ENCODE results near the gene CTIF. TPM values are rescaled to one million over a fixed set of nuclear protein-coding genes. Genes with fewer than 3 reads are reported as not detected.

CTIF gene
- total and polyA plus RNA-seq, 12 donors, result 44.5 to 74.1 (median 58.9) TPM

DNA sequence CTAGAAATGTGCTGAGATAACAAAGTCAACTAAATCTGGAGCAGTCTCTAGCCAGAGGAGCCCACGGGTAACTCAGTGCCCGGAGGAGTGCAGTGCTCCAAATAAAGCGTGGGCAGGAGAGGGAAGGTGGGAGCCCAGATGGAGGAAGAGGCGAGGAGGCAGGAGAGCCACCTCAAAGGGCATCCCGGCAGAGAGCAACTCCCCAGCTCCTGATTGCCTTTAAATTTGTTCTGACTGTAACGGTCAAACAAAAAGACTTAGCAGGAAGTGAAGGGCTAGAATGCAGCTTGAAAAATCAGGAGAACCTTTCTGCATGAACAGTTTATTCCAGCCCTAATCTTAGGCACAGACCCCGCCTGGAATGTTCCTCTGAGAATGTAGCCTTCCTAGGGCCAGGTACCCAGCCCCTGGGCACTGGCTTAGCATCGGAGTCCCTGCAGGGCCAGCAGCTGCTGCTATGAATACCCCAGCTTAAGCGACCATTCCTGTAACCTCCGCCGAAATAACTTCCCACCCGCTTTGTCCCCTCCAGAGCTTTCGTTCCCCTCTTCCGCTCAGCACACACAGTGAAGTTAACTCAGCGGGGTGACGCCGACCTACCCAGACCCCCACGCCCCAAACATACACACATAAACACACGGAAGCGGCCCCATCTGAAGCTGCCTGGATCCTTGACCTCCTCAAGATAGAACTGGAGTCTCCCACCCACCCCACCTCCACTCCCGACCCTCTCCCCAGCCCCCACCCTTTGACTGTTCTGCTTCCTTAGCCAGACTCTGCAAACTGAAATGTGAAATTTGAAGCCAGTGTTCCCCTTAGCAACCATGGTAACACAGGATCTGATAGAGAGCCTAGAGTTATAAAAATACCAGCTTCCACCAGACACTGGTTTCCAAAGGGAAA lies 288.7 kb downstream of the CTIF start:
- Histone ChIP-seq H3K4me3 (peak overlapping the region in 5 of 10 donors; percentile 2 to 27 (median 20)), H3K36me3 (peaks cover 0 to 7% (median 0%) of the 10 kb centered on the region in 9 donors), H3K9me3 (peaks cover 0 to 7% (median 0%) of the 10 kb centered on the region in 11 donors), H3K27me3 (no peaks in the 10 kb centered on the region), H3K4me1 (peaks cover 18 to 81% (median 52%) of the 10 kb centered on the region in 9 donors), H3K27ac (peak overlapping the region in 8 of 10 donors; percentile 18 to 76 (median 52))
- peak in 1 of 2 donors; percentile 30 for DNase-seq
- peak; percentile 16 to 67 (median 52) for ATAC-seq
- TF ChIP-seq, protein P1, sequence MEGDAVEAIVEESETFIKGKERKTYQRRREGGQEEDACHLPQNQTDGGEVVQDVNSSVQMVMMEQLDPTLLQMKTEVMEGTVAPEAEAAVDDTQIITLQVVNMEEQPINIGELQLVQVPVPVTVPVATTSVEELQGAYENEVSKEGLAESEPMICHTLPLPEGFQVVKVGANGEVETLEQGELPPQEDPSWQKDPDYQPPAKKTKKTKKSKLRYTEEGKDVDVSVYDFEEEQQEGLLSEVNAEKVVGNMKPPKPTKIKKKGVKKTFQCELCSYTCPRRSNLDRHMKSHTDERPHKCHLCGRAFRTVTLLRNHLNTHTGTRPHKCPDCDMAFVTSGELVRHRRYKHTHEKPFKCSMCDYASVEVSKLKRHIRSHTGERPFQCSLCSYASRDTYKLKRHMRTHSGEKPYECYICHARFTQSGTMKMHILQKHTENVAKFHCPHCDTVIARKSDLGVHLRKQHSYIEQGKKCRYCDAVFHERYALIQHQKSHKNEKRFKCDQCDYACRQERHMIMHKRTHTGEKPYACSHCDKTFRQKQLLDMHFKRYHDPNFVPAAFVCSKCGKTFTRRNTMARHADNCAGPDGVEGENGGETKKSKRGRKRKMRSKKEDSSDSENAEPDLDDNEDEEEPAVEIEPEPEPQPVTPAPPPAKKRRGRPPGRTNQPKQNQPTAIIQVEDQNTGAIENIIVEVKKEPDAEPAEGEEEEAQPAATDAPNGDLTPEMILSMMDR (IDR thresholded peaks at IDR 0.05), result no peak
- WGBS, 2 donors, result 33 to 44% methylated on average over 21 of the region's 21 CpGs
- intact Hi-C loops (cut with DNase I), result loop anchor here in 1 of 10 donors (10.0 kb wide), 1 partner anchor 117 kb away; no protein-coding TSS in a partner anchor

DNA sequence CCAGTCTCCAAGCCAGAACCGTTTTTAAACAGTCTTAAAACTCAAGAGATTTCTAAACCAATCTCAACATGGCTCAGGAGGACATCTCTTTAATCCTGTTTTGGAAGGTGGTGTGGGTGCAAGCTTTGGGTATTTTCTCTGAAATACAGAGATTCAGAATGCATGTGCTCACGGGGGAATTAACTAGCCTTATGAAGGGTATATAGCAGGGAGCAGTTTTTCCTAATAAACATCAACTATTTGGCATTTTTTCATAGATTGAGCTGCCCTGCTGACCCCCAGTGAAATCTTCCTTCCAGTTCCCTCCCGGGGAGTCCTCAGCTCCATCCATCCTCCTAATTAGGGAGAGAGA lies 289.3 kb downstream of the CTIF start:
- Histone ChIP-seq H3K9me3 (peaks cover 0 to 5% (median 0%) of the 10 kb centered on the region in 11 donors), H3K27ac (peak overlapping the region in 7 of 10 donors; percentile 32 to 76 (median 56)), H3K27me3 (no peaks in the 10 kb centered on the region), H3K4me1 (peaks cover 18 to 87% (median 58%) of the 10 kb centered on the region in 9 donors), H3K4me3 (peak overlapping the region in 3 of 10 donors; percentile 2 to 27 (median 20)), H3K36me3 (peaks cover 0 to 4% (median 0%) of the 10 kb centered on the region in 9 donors)
- intact Hi-C loops (cut with DNase I), result loop anchor here in 1 of 10 donors (10.0 kb wide), 1 partner anchor 117 kb away; no protein-coding TSS in a partner anchor
- DNase-seq (no peak), ATAC-seq (no peak)
- TF ChIP-seq, protein P1 (IDR thresholded peaks at IDR 0.05), result no peak
- 39 to 40% methylated on average over 3 of the region's 3 CpGs for WGBS, 2 donors

DNA sequence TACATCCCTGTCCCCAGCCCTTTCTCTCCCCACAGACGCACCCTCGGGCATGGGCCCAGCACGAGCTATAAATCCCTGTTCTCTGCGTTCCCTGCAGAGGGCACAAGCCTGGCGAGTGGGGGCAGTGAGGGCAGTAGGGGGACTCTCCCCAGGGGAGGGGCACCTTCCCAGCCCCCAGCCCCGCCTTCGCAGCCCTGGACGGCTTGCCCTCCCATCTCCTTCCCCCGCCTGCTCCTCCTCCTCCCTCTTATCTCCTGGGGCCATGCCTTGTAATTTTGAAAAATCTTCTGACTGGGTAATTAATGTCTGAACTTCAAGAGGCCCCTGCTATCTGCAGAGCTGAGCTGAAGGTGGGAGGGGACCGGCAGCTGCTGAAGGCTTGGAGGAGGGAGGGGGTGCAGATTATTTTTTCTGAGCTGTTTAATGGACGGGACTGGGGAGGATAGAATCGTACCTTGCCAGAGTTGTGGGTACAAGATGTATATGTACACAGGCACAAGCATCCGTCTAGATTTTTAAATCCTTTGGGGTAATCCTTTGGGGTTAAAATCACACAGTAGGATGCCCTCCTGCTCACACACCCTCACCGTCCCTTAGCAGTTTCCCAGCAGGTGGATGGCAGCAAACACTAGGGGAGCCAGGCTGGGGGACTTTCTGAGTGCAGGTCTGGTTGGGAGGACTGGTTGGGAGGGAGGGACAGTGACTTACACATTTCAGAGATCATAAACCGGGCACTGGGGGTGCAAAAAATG lies 290.0 kb downstream of the CTIF start:
- Histone ChIP-seq H3K4me1 (peaks cover 22 to 94% (median 65%) of the 10 kb centered on the region in 9 donors), H3K36me3 (no peaks in the 10 kb centered on the region), H3K4me3 (peak overlapping the region in 1 of 10 donors; percentile 27), H3K9me3 (no peaks in the 10 kb centered on the region), H3K27ac (peak overlapping the region in 7 of 10 donors; percentile 12 to 76 (median 56)), H3K27me3 (no peaks in the 10 kb centered on the region)
- 63 to 67% methylated on average over 15 of the region's 15 CpGs for WGBS, 2 donors
- DNase-seq (peak in 1 of 2 donors; percentile 7), ATAC-seq (peak in 4 of 8 donors; percentile 6 to 30 (median 18))
- TF ChIP-seq, protein P1 (IDR thresholded peaks at IDR 0.05), result no peak
- intact Hi-C loops (cut with DNase I), result loop anchor here in 1 of 10 donors (10.0 kb wide), 1 partner anchor 116 kb away; no protein-coding TSS in a partner anchor

Data from heart right ventricle (tissue), 16 donors.